Hypothalamus (tissue), 51 donors: ENCODE results near the gene CASP6.

Source experiments
- DNase-seq, 51 donors: peaks; one replicate each; lab custom pipeline; 2025; lab: John Stamatoyannopoulos, UW

The CASP6 gene

DNA sequence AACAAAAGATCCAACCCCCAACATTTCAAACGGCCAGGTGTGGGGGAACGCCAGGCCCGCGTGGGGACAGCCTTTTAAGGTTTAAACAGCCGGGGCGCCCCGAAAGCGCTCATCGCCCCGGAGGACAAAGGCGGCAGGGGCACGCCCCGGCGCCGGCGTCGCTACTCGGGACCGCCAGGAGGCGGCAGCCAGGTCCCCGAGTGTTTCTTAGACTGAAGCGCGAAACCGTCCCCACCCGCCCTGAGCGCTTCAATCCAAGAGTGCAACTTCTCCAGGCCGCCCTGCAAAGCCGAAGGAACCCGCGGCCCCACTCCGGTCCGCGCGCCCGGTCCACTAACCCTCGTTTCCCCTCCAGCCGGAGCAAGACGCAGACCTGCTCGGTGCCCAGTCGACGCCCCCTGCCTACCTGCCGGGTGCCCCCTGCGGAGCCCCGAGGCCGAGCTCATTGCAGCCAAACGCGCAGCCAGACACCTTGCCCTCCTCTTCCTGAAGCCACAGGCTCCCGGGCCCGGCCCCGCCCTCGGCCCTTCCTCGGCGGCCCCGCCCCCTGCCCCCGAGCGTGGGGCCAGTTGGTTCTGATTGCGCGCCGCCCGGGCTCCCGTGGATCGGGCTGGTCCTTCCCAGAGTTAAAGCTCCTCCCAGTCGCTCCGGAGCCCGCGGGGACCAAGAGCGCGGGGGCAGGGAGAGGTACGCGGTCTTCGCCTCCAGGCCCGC, at the start of gene CASP6:
CASP6 (minus strand) TSS at position 496 of the 714 bp plus-strand sequence; CDS start at position 446, 50 bp downstream.
- DNase-seq = peak; percentile 7 to 85 (median 64)

DNA sequence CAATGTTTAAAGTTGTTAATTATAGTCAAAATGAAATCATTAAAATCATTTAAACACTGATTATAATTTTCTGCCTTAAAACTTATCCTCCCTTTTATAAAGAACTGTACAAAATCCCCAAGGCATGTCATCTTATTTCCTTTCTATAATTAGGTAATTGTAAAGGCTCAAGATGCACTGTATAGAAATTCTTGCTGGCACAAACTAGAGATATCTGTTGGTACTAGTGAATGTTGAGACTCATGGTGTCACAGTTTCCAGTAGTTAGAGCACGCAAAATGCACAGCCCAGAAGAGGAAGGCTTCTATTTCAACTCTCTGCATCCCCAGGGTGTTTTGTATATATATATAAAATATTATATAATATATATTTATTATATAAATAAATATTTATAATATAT, 49.3 kb upstream of the CASP6 start:
- DNase-seq = no peak

- DNase-seq = no peak
These were observed 48.6 kb upstream of the CASP6 start for GRCh38 chr4:109751852-109752251.

- DNase-seq = no peak
These were observed 47.5 kb upstream of the CASP6 start for GRCh38 chr4:109750652-109751244.

DNA sequence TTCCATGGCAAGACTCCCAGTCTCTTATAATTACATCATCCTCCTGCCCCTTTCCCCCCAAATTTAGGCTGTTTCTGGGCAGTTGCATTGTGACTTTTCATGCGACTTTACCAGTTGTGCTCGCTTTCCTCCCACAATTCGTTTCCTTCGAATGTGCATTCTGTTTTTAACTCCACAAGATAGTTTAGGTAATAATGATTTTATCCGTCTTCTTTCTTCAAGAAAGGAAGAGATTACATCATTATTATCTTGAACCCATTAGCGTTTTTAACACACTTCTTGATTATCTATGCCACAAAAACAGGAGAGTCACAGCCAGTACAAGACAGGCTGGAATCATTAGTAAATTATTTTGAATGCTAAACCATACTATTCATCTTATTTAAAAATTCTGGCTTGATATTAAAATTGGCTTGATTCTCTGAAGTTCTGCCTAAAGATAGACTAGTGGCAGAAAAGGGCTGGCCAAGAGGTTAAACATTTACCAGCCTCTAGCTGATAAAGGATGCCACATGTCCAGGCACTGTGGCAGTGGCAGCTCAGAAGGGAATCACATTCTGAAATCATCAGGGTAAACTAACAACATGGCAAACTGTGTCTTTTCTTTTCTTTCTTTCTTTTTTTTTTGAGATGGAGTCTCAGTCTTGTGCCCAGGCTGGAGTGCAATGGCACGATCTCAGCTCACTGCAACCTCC, 46.3 kb upstream of the CASP6 start:
- DNase-seq = no peak

DNA sequence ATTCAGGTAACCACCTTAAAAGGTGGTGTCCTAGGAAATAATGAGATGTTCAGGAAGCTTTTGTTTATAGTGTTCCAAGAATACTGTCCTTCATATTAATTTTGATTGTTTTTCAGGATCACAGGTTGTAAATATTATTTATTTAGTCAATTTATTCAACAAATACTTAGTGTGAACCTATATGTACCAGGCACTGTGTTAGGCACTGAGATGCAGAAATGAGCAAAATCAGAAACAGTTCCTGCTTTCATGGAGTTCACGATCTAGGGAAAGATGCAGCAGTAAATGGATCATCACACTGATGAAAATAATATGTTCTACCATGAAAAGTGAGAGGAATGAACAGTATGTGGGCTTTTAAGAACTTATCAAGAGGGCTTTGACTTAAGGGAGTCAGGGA, 44.9 kb upstream of the CASP6 start:
- no peak for DNase-seq

GRCh38 chr4:109746728-109747127, 43.5 kb upstream of the CASP6 start:
- no peak for DNase-seq

DNA sequence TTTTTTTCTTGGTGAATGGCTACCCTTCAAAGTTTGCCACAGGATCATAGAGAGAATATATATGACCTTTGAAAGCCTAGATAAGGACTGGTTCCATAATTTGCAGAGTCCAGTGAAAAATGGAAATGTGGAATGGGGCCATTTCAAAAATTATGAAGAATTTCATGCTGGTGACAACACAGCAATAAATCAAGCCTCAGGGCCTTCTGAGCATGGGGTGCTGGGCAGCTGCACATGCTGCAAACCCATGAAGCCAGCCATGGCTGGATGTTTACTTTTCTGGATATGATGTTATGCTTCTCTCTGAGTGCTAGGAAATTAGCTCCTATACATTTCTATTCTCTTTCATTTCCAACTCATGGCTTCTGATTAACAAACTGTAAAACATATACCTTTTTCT, 42.6 kb upstream of the CASP6 start:
- DNase-seq = no peak

DNA sequence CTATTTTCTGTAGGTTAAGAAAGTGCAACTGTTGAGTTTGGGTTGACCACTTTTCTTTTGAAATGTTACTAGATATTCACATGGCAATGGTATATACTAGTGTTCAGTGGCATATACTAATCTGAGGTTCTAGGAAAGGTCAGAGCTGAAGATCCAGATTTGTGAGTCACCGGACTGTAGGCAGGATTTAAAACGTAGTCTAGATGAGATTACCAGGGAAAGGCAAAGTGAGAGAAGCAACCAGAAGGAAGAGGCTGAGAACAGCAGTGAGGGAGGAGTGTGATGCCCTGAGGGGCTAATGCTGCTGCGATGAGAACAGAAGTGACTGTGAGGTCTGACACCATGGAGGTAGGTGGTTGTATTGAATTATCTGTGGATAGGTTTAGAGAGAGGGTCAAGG, 36.3 kb upstream of the CASP6 start:
- DNase-seq = no peak

- DNase-seq = no peak
These were observed 35.0 kb upstream of the CASP6 start for GRCh38 chr4:109738104-109738872.

DNA sequence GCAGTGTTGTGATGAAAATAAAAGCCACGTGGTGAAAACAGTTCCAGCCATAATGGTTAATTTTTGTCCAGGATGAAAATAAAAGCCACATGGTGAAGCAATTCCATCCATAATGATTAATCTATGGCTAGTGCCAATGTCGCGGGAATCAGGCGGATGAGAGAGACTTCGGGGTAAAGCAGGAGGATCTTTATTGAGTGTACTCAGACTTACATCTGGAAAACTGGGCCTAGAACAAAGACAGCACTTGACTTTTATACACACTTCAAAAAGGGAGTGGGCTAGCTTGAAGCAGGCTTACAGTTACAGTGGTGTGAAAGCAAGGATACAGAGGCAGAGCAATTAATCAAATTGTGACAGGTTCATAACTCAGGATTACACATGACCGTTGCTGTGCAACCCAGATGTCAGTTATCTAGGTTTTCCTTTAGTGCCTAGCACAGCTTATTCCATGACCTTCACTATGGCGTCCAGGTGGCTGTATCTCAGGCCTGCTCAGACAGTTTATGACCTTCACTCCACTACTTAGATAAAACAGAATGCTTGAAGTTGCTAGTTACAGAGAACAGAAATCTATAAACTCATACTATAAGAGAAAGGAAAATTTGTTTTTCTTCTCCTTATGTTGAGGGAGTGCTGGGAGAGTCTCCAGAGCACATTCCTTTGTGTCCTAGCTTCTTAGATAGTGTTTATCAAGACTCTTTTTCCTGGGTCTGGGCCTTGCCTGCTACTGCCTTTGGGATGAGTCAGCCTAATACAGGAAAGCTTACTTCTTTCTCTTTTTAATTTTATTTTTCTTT, 32.5 kb upstream of the CASP6 start:
- no peak for DNase-seq

DNA sequence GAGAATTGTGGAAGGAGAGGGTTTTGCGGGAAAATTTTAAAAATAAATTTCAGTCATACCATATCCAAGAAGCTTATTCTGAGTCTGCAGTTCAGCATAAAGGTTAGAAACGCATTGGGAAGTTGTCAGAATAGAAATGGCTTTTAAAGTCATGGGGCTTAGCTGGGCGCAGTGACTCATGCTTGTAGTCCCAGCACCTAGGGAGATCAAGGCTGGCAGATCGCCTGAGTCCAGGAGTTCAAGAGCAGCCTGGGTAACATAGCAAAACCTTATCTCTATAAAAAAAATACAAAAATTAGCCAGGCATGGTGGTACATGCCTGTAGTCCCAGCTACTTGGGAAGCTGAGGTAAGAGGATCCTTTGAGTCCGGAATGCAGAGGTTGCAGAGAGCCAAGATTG, 30.5 kb upstream of the CASP6 start:
- no peak for DNase-seq

- no peak for DNase-seq
These were observed 27.6 kb upstream of the CASP6 start for GRCh38 chr4:109730619-109731545.

DNA sequence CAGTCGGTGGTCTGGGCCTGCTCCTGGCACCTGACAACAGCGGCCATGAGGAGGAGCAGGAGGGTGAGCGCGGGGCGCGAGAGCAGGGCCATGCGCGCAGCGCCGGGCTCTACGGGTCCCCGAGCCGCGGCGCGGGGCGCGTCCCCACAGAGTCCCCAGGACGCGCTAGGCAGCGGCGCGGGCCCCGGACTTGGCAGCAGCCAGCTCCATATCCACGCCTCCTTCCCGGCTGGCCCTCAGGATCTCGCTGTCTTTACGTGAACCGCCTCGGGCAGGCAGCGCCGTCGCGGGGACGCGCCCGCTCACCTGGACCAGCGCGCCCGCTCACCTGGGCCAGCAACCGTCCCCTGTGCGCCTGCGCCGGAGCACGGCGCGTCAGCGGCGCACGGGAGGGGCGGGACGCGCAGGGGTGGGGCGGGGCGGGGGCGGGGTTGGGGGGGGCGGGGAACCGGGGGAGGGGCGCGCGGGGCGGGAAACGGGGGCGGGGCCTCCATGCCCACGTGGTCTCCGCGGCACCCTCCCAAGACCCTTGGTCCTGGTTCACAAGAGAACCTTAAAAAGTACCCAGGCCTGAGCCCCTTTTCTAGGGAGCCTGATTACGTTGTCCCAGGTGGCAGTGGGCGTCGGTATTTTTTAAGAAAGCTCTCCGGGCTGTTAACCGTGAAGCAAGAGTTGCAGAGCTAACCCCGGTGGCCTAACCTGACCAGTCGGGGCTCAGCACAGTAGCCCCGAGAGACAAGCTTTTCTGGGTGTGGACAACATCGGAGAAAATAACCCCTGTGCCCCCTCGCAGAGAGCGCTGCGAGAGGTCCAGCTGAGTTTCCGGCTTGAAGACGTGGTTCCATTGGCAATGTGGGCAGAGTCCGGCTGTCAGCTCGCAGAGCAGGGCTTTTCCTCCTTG, 26.7 kb upstream of the CASP6 start, which contains the start of gene PLA2G12A:
PLA2G12A (minus strand) TSS at position 353 of the 901 bp plus-strand sequence; CDS start at position 92, 261 bp downstream.
- DNase-seq = peak in 50 of 51 donors; percentile 11 to 86 (median 57)

DNA sequence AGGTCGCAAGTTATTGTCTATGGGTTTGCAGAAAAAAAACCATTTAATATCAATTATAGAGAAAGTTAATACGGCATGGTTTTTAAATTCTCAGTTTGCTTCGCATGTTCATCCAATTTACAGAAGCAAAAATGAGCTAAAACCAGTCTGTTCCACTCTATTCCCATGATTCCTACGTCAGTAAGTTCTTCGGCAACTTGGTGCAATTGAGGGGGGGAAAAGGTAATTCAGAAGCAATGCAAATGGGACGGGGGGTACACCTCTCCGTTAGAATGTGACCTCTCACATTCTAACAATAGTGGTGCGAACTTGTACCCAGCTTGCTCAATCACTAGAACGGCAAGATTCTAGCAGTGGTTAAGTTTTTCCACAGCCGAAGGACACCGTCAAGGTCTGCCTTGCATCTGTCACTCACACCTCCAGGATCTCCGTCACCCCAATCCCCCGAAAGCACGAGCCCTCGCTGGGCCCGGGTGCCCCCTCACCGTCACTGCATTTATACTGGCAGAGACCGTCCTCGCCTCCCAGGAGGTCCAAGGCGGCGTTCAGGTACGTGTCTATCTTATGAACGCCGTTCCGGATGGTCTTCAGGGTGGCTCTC, 26.0 kb upstream of the CASP6 start:
- DNase-seq = peak in 6 of 51 donors; percentile 1 to 63 (median 30)

- DNase-seq = no peak
These were observed 25.1 kb upstream of the CASP6 start for GRCh38 chr4:109728385-109728784.

- no peak for DNase-seq
These were observed 19.9 kb upstream of the CASP6 start for GRCh38 chr4:109723110-109723509.

- DNase-seq = no peak
These were observed 19.1 kb upstream of the CASP6 start for GRCh38 chr4:109722357-109722756.
